Right lobe of liver (tissue), 6 donors: ENCODE results near the gene IGLL1. TPM values are rescaled to one million over a fixed set of nuclear protein-coding genes. Genes with fewer than 3 reads are reported as not detected.

Experiments
- ATAC-seq, 4 donors: fragments of 200-7000 bp; cut with Tn5 transposase; one replicate each; pipeline ENCODE4 v1.9.1; 2020; ENCODE audit warnings: mild to moderate bottlenecking in 4 of 4, moderate library complexity in 4 of 4
- DNase-seq, 3 donors: peaks; one replicate each; pipeline ENCODE4 v3.0.0-alpha.2; 2020
- H3K27ac ChIP-seq, 3 donors: fragments of 200-600 bp; one replicate each; pipeline ENCODE4 v1.8.0; 2022
- H3K27me3 ChIP-seq, 2 donors: fragments of 200-600 bp; one replicate each; pipeline ENCODE4 v1.8.0; 2022
- H3K36me3 ChIP-seq, 4 donors: fragments of 200-600 bp; sonication (generic) in 1 of 4; one replicate each; pipeline versions ENCODE4 v1.5.1 to v1.8.0; 2017 to 2022; ENCODE audit warnings: control low read depth in 1 of 4
- H3K4me1 ChIP-seq, 4 donors: fragments of 200-600 bp; sonication (generic) in 1 of 4; one replicate each; pipeline versions ENCODE4 v1.5.1 to v1.8.0; 2017 to 2022; ENCODE audit warnings: control low read depth in 1 of 4
- H3K4me3 ChIP-seq, 3 donors: fragments of 200-600 bp; one replicate each; pipeline ENCODE4 v1.8.0; 2022
- H3K9me3 ChIP-seq, 4 donors: fragments of 200-600 bp; sonication (generic) in 1 of 4; one replicate each; pipeline versions ENCODE4 v1.5.1 to v1.8.0; 2017 to 2022; ENCODE audit warnings: control low read depth in 1 of 4
- CTCF ChIP-seq, 4 donors: fragments of 200-600 bp in 3 of 4; fragments of 450-650 bp in 1 of 4; IDR thresholded peaks; one replicate each; pipeline versions ENCODE4 v1.5.1 to v1.8.0; 2016 to 2022; ENCODE audit warnings: antibody characterized with exemption in 4 of 4, mild to moderate bottlenecking in 2 of 4
- POLR2A ChIP-seq: fragments of 450-650 bp; IDR thresholded peaks from one replicate; pipeline ENCODE4 v1.6.1; 2017; ENCODE audit warnings: antibody characterized with exemption, mild to moderate bottlenecking
- whole genome bisulfite sequencing: methylation state at CpG from one replicate; pipeline ENCODE4 v1.1.6; 2018; ENCODE audit warnings: low coverage, low lambda C conversion rate; ENCODE audit not compliant: insufficient coverage; ENCODE audit errors: missing lambda C conversion rate; 5-methylcytosine and 5-hydroxymethylcytosine counted together
- intact Hi-C, 2 donors: fragments of 100-400 bp; cut with DNase I; formaldehyde crosslinking; loops; one replicate each; pipeline versions ENCODE4 v1.11.2 to v1.14.1; 2022
- total RNA-seq, 6 experiments: library from RNA; depleted of rRNA in 2 of 6; stranded (reverse); fragments of >200 nt in 2 of 6; fragmentation: NEBNext Ultra II Directional in 3 of 6; extraction: Animal tissue kit (Norgen Biotek cat#: 25700) in 3 of 6; gene quantifications; one replicate each; pipeline versions ENCODE4 v1.1.0 to v1.2.4, GENCODE V29; 2016 to 2023
- donor health status: DM: no; HTN: yes; CAD: no.
- donor health status: DM: no; HTN: no; CAD: no.
- donor health status: DM: no; HTN: no; CAD: no.
- donor health status: DM: no; HTN: yes; CAD: no.
- donor health status: DM: no; HTN: yes; CAD: no.

IGLL1 gene
- total RNA-seq, 6 experiments from 2014 or later, result not detected

- TF ChIP-seq CTCF (IDR thresholded peaks at IDR 0.05), result no peak
- no peak for TF ChIP-seq POLR2A
These were observed 27.5 kb downstream of the IGLL1 start for GRCh38 chr22:23552573-23552972.

GRCh38 chr22:23551385-23551784, 28.7 kb downstream of the IGLL1 start:
- no peak for DNase-seq
- H3K36me3 ChIP-seq, result no peaks in the 10 kb centered on the region
- TF ChIP-seq POLR2A, result no peak
- TF ChIP-seq CTCF (IDR thresholded peaks at IDR 0.05), result no peak
- no peak overlapping the region for H3K27ac ChIP-seq
- no peaks in the 10 kb centered on the region for H3K9me3 ChIP-seq
- no peak for ATAC-seq
- intact Hi-C loops, result no loop called here
- no peaks in the 10 kb centered on the region for H3K27me3 ChIP-seq
- no peaks in the 10 kb centered on the region for H3K4me1 ChIP-seq
- H3K4me3 ChIP-seq, result no peak overlapping the region

More at GRCh38 chr22:23552573-23552972, 27.5 kb downstream of the IGLL1 start:
- no peak overlapping the region for H3K4me3 ChIP-seq
- no peaks in the 10 kb centered on the region for H3K27me3 ChIP-seq
- H3K4me1 ChIP-seq, result no peaks in the 10 kb centered on the region
- ATAC-seq, result no peak
- DNase-seq, result no peak
- H3K9me3 ChIP-seq, result no peaks in the 10 kb centered on the region
- no peak overlapping the region for H3K27ac ChIP-seq
- intact Hi-C loops, result no loop called here
- no peaks in the 10 kb centered on the region for H3K36me3 ChIP-seq

- intact Hi-C loops, result no loop called here
- no peak overlapping the region for H3K4me3 ChIP-seq
- TF ChIP-seq POLR2A (no peak), CTCF (IDR thresholded peaks at IDR 0.05) (no peak)
- WGBS, result 53% methylated on average over 4 of the region's 4 CpGs
- H3K4me1 ChIP-seq, result no peaks in the 10 kb centered on the region
- H3K27me3 ChIP-seq, result no peaks in the 10 kb centered on the region
- no peaks in the 10 kb centered on the region for H3K9me3 ChIP-seq
- no peaks in the 10 kb centered on the region for H3K36me3 ChIP-seq
- no peak overlapping the region for H3K27ac ChIP-seq
- ATAC-seq, result no peak
- DNase-seq, result no peak
These were observed 29.9 kb downstream of the IGLL1 start for GRCh38 chr22:23550049-23550650.

GRCh38 chr22:23549198-23549595, 30.9 kb downstream of the IGLL1 start:
- no peak overlapping the region for H3K4me3 ChIP-seq
- H3K9me3 ChIP-seq, result no peaks in the 10 kb centered on the region
- ATAC-seq, result peak in 1 of 4 donors; percentile 29
- no peaks in the 10 kb centered on the region for H3K27me3 ChIP-seq
- no peaks in the 10 kb centered on the region for H3K4me1 ChIP-seq
- no peak overlapping the region for H3K27ac ChIP-seq
- no peak for DNase-seq
- H3K36me3 ChIP-seq, result no peaks in the 10 kb centered on the region
- intact Hi-C loops, result loop anchor here in 1 of 2 donors (5.0 kb wide), 1 partner anchor 43 kb away; no protein-coding TSS in a partner anchor
- WGBS, result 68% methylated on average over 3 of the region's 5 CpGs
- no peak for TF ChIP-seq POLR2A
- TF ChIP-seq CTCF (IDR thresholded peaks at IDR 0.05), result no peak
